GM18517 (cell line): ENCODE results near the gene DEDD.
"Not testable (repeated sequence)": the region's sequence is repeated elsewhere in the genome, so short reads cannot be mapped to it uniquely, and the experiment has no call there.

Experiments
- ATAC-seq: cut with Tn5 transposase; IDR thresholded peaks from one replicate; pipeline ENCODE4 v1.9.1; 2021; ENCODE audit warnings: mild to moderate bottlenecking, moderate library complexity; ENCODE audit not compliant: unreplicated experiment

DEDD gene

DNA sequence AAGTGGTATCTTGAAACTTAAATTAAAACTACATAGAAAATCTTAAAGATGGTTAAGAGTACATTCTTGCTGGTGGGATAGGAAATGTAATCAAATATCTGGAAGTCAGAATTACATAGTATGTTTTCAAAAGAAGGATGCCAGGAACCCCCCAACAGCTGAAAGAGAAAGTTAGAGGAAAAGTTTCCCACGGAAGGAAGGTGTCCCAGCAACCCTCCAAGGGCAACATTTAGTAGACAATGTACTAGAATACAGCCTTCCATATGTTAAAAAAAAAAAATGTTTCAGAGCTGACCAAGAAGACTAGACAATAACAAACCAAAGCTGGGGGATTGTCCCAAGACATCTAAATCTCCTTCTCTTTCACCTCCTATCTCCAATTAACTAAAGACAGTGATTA lies 2.2 kb downstream of the DEDD start:
- ATAC-seq = no peak

DNA sequence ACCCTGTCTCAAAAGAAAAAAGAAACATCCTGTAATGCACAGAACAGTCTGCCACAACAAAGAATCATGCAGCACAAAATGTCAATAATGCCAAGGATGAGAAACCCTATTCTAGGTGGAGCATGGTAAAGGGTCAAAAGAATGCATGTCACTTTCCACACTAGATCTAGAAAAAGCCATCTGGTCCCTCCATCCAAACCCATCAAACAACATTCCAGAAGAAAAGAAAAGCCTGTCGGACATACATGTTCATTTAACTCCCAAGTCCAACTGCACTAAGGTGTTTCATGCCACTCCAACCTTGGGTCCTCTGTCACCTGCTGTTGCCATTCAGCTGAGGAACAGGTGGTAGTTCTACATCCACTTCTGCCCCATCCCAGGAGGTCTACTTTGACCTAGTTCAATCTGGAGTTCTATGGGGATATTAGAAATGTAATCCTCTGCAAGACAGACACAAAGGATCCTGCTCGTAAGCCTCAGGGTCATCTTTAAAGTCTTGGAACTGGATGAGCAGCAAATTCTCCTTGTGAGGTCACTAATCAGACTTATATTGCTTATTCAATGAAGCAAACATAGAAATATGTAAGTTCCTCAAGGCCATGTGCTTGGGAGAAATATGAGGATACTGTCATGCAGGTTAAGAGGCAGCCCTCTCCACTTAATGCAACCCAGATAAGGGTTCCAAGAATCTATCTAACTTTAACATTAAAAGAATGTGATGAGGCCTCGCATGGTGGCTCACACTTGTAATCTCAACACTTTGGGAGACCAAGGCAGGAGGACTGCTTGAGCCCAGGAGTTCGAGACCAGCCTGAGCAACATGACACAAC lies 3.7 kb downstream of the DEDD start:
- no peak for ATAC-seq

DNA sequence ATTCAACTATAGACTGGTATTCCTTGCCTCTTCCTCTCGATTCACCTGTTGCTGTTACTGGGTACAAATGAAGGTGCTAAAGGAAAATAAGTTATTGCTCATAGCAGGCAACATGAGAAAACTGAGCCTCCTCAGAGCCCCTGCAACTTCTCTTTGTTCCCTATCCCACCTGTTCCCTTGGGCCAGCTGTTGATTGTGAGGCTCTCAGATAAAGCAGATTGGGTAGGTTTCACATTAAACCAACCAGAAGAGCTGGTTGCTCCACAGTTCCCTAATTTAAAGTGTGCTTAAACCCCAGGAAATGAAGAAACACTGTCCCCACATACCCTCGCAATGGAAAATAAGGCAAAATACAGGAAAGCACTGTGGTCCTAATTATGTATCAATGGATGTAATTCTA lies 4.8 kb downstream of the DEDD start:
- ATAC-seq = no peak

DNA sequence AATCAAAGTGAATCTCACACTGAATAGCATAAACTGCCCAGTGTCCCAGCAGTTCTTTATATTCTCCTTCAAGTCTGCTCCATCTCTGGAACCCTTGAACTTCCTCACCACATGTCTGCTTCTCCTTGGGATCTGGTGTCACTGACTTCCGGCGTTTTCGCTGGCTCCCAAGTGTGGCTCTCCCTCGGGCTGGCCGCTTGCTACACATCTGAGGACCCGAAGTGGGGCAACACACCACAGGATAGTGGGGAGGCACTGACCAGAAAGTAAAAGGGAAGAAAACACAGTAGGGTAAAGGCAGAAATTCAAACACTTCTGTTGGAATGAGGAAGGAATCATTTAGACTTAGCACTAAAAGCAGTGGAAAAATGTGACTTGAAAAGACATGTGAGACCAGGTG lies 9.5 kb downstream of the DEDD start:
- no peak for ATAC-seq

DNA sequence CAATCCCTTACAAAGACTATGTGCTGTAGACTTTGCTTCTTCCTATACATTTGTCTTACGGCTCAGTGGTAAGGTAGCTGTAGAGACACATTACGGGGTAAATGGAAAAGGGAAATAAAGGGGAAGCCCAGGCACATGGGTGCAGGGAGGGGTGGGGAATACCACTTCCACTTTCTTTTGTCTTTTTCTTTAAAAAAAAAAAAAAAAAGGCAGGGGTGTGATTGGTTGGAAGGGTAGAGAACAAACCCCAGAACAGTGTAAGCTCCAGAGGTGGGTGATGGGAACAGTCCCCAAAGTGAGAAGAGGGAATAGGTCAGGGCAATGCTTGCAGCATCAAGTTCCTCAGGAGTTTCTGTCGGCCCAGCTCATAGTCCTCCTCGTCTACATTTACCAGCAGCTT lies 10.6 kb downstream of the DEDD start:
- ATAC-seq = no peak

DNA sequence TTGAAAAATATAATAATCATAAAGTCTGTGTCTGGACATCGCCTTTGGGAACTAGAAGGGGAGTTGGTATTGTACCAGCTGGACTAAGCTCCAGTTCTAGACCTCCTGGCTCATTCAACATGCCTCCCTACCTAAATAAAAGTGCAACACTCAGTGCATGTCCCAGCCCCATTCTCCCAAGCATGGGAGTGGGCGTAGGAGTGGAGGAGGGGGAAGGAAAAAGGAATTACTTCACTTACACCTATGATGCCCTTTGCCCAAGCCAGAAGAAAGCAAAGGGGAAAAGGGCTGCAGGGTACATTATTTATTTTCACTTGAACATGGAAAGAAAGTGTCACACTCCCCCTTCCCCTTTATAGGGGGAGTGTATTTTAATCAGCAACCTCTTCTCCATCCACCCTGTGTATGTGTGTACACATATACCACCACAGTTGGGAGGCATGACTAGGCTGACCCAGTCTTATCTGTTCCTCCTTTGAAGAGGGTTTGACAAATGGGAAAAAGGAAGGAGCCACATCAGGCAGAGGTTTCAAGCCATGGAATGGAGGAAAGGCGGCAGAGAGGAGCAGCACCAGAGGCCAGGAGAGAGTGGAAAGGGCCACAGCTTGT lies 11.3 kb downstream of the DEDD start:
- no peak for ATAC-seq

DNA sequence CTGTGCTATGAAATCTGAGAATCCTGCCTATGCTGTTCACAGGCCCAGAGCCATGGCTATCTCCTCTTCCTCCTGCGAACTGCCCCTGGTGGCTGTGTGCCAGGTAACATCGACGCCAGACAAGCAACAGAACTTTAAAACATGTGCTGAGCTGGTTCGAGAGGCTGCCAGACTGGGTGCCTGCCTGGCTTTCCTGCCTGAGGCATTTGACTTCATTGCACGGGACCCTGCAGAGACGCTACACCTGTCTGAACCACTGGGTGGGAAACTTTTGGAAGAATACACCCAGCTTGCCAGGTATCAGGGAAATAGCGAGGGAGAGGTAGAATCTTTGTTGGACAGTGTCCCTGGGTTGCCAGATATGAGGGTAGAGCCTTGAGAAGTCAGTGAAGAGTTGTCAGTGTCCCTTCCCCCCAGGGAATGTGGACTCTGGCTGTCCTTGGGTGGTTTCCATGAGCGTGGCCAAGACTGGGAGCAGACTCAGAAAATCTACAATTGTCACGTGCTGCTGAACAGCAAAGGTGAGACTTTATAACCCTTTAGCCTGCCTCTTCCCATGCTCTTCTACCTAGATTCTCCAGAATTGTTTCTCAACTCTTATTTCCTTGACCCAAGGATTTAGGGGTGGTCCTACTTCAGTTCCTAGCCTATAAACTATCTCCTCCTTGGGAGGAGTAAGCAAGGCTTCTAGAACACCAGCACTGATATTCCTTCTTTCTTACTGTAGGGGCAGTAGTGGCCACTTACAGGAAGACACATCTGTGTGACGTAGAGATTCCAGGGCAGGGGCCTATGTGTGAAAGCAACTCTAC lies 13.2 kb downstream of the DEDD start:
- peak; percentile 52 for ATAC-seq

DNA sequence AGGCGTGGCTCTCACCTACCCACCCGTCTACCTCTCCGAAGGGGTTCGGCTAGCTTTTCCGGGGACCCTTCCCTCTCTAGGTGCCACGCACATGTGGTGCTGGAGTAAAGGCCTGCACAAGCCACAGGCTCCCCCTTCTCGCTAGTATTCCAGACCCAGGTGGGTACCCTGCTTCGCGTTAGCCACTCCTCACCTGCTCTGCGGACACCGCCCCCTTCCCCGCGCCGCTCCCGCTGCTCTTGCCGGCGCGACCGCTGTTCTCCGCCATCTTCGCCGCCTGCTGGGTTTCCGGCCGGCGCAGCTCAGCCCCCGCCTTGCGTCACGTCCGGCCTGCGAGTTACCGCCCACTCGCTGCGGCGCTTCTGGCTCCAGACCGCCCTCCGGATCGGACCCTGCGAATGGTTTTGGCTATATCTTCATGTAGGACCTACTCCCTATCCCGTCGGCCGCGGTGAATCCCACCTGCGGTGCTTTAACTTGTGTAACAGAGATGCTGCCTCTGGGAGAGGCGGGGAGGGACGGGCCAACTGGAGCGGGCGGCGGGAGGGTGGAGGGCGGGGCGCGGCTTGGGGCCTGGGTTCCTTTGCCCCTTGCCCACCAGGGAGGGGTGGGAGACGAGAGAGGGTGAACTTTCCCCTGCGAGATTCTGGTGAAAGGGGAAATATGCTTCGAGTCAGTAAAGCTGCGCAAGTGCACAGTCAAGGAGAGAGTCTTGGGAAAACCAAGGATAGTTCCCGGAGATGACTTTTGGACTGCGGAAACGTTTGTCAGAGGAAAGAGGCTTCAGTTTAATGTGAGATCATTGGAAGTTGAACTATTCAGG lies 14.5 kb downstream of the DEDD start, which contains the start of the genes NIT1 and PFDN2:
NIT1 (plus strand) TSS at position 347 of the 823 bp plus-strand sequence; CDS start at position 419, 72 bp downstream.
PFDN2 (minus strand) TSS at position 279 of the 823 bp plus-strand sequence; CDS start at position 268, 11 bp downstream.
- peak; percentile 64 for ATAC-seq

DNA sequence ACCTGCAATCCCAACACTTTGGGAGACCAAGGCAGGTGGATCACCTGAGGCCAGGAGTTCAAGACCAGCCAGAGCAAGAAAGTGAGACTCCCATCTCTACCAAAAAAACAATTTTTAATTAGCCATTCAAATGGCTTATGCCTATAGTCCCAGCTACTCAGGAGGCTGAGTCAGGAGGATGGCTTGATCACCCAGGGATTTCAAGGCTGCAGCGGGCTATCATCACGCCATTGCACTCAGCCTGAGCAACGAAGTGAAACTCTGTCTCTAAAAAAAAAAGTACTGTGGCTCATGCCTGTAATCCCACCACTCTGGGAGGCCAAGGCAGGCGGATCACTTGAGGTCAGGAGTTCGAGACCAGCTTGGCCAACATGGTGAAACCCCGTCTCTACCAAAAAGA lies 16.5 kb downstream of the DEDD start:
- not testable (repeated sequence) for ATAC-seq

DNA sequence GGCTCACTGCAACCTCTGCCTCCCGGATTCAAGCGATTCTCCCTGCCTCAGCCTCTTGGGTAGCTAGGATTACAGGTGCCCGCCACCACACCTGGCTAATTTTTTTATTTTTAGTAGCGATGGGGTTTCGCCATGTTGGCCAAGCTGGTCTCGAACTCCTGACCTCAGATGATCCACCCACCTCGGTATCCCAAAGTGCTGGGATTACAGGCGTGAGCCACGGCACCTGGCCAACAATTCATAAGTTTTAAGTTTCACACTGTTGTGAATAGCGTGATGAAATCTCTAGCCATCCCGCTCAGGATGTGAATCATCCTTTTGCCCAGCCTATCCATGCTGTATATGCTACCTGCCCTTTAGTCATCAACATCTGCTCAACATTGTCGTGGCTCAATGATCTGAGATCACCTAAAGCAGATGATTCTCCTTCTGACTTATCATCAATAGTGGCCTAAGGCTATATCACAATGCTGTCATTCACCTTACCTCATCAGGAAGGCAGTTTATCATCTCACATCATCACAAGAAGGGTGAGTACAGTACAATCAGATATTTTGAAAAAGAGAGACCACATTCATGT lies 17.2 kb downstream of the DEDD start:
- no peak for ATAC-seq

DNA sequence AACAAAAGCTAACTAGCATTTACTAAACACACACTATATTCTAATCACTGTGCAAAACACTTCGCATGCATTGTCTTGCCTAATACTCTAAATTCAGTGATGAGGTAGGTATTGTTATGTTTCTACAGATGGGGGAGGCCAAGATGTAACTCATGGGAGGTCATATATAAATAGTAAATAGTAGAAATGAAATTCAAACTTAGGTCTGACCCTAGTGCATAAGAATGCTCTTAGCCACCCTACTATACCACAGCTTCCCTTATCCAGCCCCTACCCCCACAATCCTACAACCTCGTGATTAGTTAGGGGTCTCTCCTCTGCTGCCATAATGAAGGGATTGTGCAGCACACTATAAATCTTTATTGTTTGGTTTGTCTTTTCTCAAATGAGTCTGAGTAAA lies 17.9 kb downstream of the DEDD start:
- no peak for ATAC-seq

DNA sequence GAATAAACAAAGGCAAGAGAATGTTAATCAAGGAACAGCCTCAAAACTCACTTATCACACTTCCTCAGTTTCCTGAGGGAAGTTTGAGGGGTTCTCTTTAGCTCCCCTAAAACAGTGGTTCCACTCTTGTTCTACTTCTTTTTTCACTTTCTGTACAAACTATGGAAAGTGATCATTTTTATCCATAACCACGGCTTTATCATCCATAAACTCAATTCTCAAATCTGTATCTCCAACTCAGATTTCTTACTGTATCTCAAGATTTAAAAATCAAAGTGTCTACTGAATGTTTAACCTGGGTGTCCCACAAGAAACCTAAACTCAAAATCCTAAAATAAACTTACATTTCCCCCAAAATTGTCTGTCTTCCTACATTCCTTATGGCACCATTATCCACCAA lies 18.6 kb downstream of the DEDD start:
- ATAC-seq = no peak

DNA sequence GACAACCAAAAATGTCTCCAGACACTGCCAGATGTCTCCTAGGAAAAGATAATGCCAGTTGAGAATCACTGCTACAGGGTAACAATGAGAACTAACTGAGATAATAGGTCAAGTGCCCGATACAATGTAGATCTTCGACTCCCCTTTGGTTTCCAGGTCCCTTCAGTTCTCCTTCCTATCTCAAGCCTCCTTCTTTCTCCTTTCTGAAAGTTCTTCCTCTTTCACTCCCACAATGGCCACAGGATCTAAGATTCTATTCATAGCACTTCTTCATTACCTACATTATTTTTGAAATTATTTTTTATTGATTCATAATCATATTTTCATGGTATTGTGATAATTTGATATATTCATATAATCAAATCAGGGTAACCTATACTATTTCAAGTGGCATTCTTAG lies 20.9 kb downstream of the DEDD start:
- ATAC-seq = no peak

DNA sequence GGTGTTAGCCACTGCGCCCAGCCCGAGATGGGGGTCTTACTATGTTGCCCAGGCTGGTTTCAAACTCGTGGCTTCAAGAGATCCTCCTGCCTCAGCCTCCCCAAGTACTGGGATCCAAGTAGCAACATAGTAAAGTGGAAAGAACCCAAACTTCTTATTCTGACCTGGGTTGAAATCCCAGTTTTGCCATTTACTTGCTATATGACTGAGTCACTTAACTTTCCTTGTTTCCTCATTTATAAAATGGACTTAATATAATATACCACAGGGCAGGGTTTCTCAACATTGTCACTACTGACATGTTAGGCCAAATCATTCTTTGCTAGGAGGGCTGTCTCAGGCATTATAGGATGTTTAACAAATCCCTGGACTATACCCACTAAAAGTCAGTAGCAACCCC lies 21.4 kb downstream of the DEDD start:
- ATAC-seq = no peak

DNA sequence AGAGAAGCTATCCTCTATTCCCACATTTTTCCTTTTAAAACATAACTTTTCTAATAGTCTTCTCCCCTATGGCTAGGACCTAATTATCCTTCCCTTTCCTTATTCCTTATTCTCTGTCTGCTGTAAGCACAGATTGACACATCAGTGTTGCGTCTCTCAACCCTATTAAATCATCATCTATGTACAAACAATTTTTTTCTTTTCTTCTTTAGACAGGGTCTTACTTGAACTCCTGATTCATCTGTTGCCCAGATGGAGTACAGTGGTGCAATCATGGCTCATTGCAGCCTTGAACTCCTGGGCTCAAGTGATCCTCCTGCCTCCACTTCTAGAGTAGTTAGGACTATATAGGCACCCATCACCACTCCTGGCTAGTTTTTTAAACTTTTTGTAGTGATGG lies 26.0 kb downstream of the DEDD start:
- no peak for ATAC-seq

DNA sequence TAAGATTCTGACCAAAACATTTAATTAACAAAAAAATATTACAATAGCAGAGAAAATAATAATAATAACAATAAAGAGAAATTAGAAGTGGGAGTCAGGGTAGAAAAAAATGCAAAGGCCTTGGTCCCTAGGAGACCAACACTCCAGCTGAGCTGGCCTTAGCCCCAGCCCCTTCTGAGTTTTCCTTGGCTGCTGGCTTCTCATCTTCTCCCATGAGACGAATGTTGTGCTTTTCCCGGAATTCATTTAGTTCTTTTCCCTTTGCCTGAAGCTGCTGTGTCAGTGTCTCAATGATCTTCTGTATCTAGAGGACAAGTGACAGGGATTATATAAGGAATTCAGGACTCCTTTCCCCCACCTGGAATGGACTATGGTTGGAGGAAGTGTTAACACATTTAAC lies 31.9 kb downstream of the DEDD start:
- no peak for ATAC-seq

DNA sequence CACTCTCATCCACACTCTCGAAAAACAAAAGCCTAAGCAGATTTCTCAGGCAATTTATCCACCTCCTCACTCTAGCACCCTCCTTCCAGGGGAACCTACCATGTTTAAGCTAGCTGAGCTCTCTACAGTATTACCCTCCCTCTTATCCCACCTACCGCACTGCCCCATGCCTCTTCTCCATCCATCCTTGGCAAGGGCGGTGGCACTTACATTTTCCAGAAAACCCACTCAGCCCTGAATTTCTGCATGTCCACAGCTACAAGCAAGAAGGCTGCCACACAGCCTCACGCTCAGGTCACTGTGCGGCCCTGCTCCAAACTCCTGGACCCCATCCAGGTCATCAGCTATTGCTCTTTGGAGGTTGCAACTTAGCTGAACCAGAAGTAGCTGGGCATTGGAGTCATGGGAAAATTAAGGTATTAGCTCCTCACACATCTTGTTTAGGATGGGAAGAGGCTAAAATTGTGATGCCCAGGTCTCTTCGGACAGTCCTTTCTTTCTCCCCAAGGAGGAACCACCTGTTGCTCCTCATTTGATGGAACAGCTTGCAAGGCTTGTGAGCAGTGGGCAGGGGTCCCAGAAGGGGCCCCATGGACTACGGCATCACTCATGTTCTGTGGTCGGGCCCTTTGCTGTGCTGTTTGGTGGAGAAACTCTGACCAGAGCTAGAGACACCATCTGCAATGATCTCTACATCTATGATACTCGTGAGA lies 33.2 kb downstream of the DEDD start:
- ATAC-seq = no peak

DNA sequence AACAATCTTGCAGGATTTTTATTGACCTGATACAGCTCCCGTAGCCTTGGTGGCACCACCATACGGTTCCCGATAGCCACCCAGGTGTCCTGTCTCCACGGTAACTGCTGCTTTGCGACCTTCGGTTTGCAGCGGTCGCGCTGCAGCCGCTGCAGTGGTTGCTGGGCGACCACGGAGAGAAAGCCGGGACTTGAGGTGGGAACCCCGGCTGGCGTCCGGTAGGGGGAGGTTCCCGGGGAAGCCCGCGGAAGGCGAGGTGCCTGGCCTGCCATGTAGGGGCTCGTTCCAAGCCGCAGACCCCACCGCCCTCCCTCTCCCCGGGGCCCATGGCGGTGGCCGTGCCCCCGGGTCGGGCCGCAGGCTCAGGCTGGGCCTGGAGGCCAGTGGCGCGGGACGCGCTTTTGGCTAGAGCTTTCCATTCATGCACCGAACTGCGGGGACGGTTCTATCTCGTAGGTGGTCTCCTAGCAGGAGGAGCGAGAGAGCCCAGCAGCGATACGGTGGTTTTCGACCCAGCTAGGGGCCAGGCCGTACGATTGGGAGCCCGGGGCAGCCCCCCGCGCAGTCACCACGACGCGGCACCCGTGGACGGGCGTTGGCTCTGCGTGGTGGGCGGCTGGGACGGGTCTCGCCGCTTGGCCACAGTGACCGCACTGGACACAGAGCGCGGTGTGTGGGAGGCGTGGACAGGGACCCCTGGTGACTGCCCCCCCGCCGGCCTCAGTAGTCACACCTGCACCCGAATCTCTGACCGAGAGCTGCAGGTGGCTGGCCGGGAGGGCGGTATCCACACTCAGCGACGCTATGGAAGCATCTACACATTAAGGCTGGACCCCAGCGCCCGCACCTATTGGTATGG lies 34.0 kb downstream of the DEDD start, which contains the start of gene KLHDC9:
KLHDC9 (plus strand) TSS at position 152 of the 859 bp plus-strand sequence; CDS start at position 327, 175 bp downstream.
- ATAC-seq = peak; percentile 68

DNA sequence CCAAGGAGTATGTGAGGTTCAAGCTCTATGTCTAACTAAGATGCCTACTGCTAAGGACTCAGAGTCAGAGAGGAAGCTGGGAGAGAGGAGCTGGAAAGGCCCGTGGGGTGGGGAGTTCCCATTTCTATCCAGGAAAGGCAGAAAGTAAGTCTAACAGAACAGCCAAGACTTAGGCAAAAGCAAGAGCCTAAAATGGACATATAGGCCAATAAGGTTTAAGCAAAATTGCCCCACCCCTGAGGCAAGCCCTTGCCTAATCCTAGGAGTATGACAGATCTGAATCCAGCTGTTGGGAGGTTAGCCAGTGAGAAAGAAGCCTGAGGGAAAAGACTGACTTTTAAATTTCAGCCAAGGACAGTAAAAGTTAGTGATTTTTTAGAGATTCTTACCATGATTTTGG lies 35.9 kb downstream of the DEDD start:
- no peak for ATAC-seq
